HCT116 (cell line): ENCODE results near the gene PMEPA1. TPM values are rescaled to one million over a fixed set of nuclear protein-coding genes. Genes with fewer than 3 reads are reported as not detected.

Experiments used
- ATAC-seq: fragments of 200-7000 bp; cut with Tn5 transposase; 2 replicates; pipeline ENCODE4 v1.9.1; 2020; ENCODE audit warnings: mild to moderate bottlenecking, moderate library complexity
- BruUV-seq: library from RNA; stranded (reverse); fragments of 400-500 nt; replicated peaks from 2 replicates; lab custom pipeline; 2021; lab: Mats Ljungman, UMichigan
- CTCF ChIA-PET: fragments of 300-600 bp; sonication (Branson Sonifier 250); formaldehyde crosslinking; loops from one replicate; lab custom pipeline; 2021; ENCODE audit warnings: antibody characterized with exemption; lab: Charles Lee
- POLR2A ChIA-PET: fragments of 300-600, 350-600 bp; sonication (Branson Sonifier 250); formaldehyde crosslinking; loops from one replicate; lab custom pipeline; 2021; ENCODE audit warnings: antibody characterized with exemption; lab: Charles Lee
- RAD21 ChIA-PET, 2 experiments: fragments of 300-600 bp; sonication (Branson Sonifier 250); formaldehyde crosslinking; loops; one replicate each; lab custom pipeline; 2023; ENCODE audit warnings: low total read pairs in 2 of 2; ENCODE audit not compliant: uncharacterized antibody in 2 of 2, unreplicated experiment in 2 of 2, low non-redundant PET in 1 of 2; lab: Charles Lee
- DNase-seq: peaks from one replicate; pipeline ENCODE4 v3.0.0-alpha.2; 2010; ENCODE audit warnings: low read depth, low spot score
- H2AFZ ChIP-seq: fragments of 200-600 bp; shearing (Covaris generic), sonication (generic); 2 replicates; pipeline ENCODE4 v1.6.1; 2017; ENCODE audit warnings: low read depth, mixed run types, mixed read lengths, antibody characterized with exemption, low read length; ENCODE audit not compliant: poor library complexity, severe bottlenecking
- H3K27ac ChIP-seq: 2 replicates; pipeline ENCODE4 v1.5.1; 2012; ENCODE audit warnings: low read depth, low read length
- H3K27me3 ChIP-seq: fragments of 200-600 bp; sonication (generic); 2 replicates; pipeline ENCODE4 v1.6.1; 2016; ENCODE audit warnings: mixed run types, low read length, mixed read lengths; ENCODE audit not compliant: insufficient read depth
- H3K36me3 ChIP-seq, 2 experiments: fragments of 200-500 bp in 1 of 2; fragments of 200-600 bp in 1 of 2; sonication (Bioruptor generic) in 1 of 2; sonication (generic) in 1 of 2; 2 replicates each; pipeline versions ENCODE4 v1.5.1 to v1.6.1; 2014 to 2016; ENCODE audit warnings: low read length in 2 of 2, inconsistent platforms in 1 of 2, mixed read lengths in 1 of 2, mixed run types in 1 of 2; ENCODE audit not compliant: insufficient read depth in 2 of 2, control insufficient read depth in 1 of 2
- H3K4me1 ChIP-seq, 2 experiments: fragments of 200-600 bp in 1 of 2; sonication (generic) in 1 of 2; 2 replicates each; pipeline versions ENCODE4 v1.5.1 to v1.6.1; 2012 to 2017; ENCODE audit warnings: low read length in 2 of 2, inconsistent platforms in 1 of 2, mild to moderate bottlenecking in 1 of 2, mixed read lengths in 1 of 2, mixed run types in 1 of 2, moderate library complexity in 1 of 2; ENCODE audit not compliant: insufficient read depth in 2 of 2, control insufficient read depth in 1 of 2
- H3K4me2 ChIP-seq: fragments of 200-600 bp; sonication (generic); 2 replicates; pipeline ENCODE4 v1.6.1; 2017; ENCODE audit warnings: mixed run types, low read length, mixed read lengths
- H3K4me3 ChIP-seq, 2 experiments: fragments of 200-600 bp in 1 of 2; sonication (generic) in 1 of 2; replicated peaks in 1 of 2; 2 replicates each; pipeline ENCODE4 v1.5.1; 2011 to 2016; ENCODE audit warnings: low read length in 2 of 2, control low read depth in 1 of 2, low read depth in 1 of 2, mild to moderate bottlenecking in 1 of 2, mixed read lengths in 1 of 2, mixed run types in 1 of 2
- H3K79me2 ChIP-seq: fragments of 200-600 bp; sonication (generic); 2 replicates; pipeline ENCODE4 v1.6.1; 2017; ENCODE audit warnings: mild to moderate bottlenecking, mixed run types, low read length, moderate library complexity, mixed read lengths; ENCODE audit not compliant: insufficient read depth
- H3K9ac ChIP-seq: fragments of 200-600 bp; sonication (generic); 2 replicates; pipeline ENCODE4 v1.6.1; 2016; ENCODE audit warnings: low read length, mixed read lengths
- H3K9me2 ChIP-seq: fragments of 200-600 bp; sonication (generic), shearing (Covaris generic); 2 replicates; pipeline ENCODE4 v1.6.1; 2017; ENCODE audit warnings: mixed run types, mild to moderate bottlenecking, moderate library complexity; ENCODE audit not compliant: insufficient read depth
- H3K9me3 ChIP-seq, 2 experiments: fragments of 200-500 bp in 1 of 2; fragments of 200-600 bp in 1 of 2; sonication (Bioruptor generic) in 1 of 2; sonication (generic) in 1 of 2; 2 replicates each; pipeline ENCODE4 v1.6.1; 2014 to 2017; ENCODE audit warnings: low read length in 2 of 2, mixed read lengths in 2 of 2, inconsistent platforms in 1 of 2, low read depth in 1 of 2, mild to moderate bottlenecking in 1 of 2, mixed run types in 1 of 2, moderate library complexity in 1 of 2; ENCODE audit not compliant: control insufficient read depth in 1 of 2, insufficient read depth in 1 of 2
- H4K20me1 ChIP-seq: fragments of 200-600 bp; sonication (generic), shearing (Covaris generic); 2 replicates; pipeline ENCODE4 v1.6.1; 2017; ENCODE audit warnings: mixed run types, mild to moderate bottlenecking, moderate library complexity; ENCODE audit not compliant: insufficient read depth
- CBX3 ChIP-seq: IDR thresholded peaks from 2 replicates; pipeline ENCODE4 v1.6.1; 2012; ENCODE audit warnings: low read depth
- EGR1 ChIP-seq: IDR thresholded peaks from 2 replicates; pipeline ENCODE4 v1.6.1; 2012; ENCODE audit warnings: low read depth
- ELF1 ChIP-seq: IDR thresholded peaks from 2 replicates; pipeline ENCODE4 v1.6.1; 2012; ENCODE audit warnings: low read depth, borderline replicate concordance
- EZH2 ChIP-seq: fragments of 200-600 bp; sonication (generic); IDR thresholded peaks from 2 replicates; pipeline ENCODE4 v1.6.1; 2017; ENCODE audit warnings: antibody characterized with exemption, mixed run types
- JUND ChIP-seq: IDR thresholded peaks from 2 replicates; pipeline ENCODE4 v1.6.1; 2012
- POLR2A ChIP-seq: IDR thresholded peaks from 2 replicates; pipeline ENCODE4 v1.7.0; 2011; ENCODE audit warnings: borderline replicate concordance; ENCODE audit not compliant: insufficient read depth, insufficient read length; ENCODE audit errors: extremely low read depth
- POLR2AphosphoS5 ChIP-seq: IDR thresholded peaks from 2 replicates; pipeline ENCODE4 v1.6.1; 2011; ENCODE audit warnings: mild to moderate bottlenecking, low read depth, low read length, moderate library complexity
- RAD21 ChIP-seq: IDR thresholded peaks from 2 replicates; pipeline ENCODE4 v1.6.1; 2012; ENCODE audit warnings: low read depth, mild to moderate bottlenecking
- SIN3A ChIP-seq: IDR thresholded peaks from 2 replicates; pipeline ENCODE4 v1.6.1; 2012; ENCODE audit warnings: low read depth
- TCF7L2 ChIP-seq: IDR thresholded peaks from 2 replicates; pipeline ENCODE4 v1.7.0; 2011; ENCODE audit warnings: borderline replicate concordance, inconsistent platforms; ENCODE audit not compliant: insufficient read depth, insufficient read length; ENCODE audit errors: extremely low read depth
- YY1 ChIP-seq: IDR thresholded peaks from 2 replicates; pipeline ENCODE4 v1.6.1; 2011; ENCODE audit warnings: low read length, low read depth, moderate library complexity, mild to moderate bottlenecking; ENCODE audit not compliant: insufficient replicate concordance; ENCODE audit errors: extremely low read depth
- ZFX ChIP-seq: fragments of 450-650 bp; IDR thresholded peaks from 2 replicates; pipeline ENCODE4 v1.6.1; 2017
- ZNF274 ChIP-seq: fragments of 200-500 bp; sonication (Bioruptor generic); IDR thresholded peaks from 2 replicates; pipeline ENCODE4 v1.6.1; 2014; ENCODE audit warnings: mild to moderate bottlenecking, low read depth, low read length, inconsistent platforms
- intact Hi-C: fragments of 100-400 bp; cut with micrococcal nuclease; formaldehyde crosslinking; loops from 2 replicates; pipeline ENCODE4 v1.10.0; 2022
- total RNA-seq: library from RNA; stranded (reverse); gene quantifications from one replicate; pipeline ENCODE4 v1.2.1, GENCODE V29; 2021; ENCODE audit not compliant: unreplicated experiment
- TF ChIP-seq, protein P1 (sequence below), 3 experiments: fragments of 200-600 bp in 1 of 3; sonication (generic) in 1 of 3; IDR thresholded peaks in 2 of 3; conservative IDR thresholded peaks in 1 of 3; 2 replicates each; pipeline ENCODE4 v1.5.1; 2012 to 2017; ENCODE audit warnings: low read depth in 2 of 3, low read length in 2 of 3, antibody characterized with exemption in 1 of 3, borderline replicate concordance in 1 of 3, control low read depth in 1 of 3, mild to moderate bottlenecking in 1 of 3, mixed read lengths in 1 of 3, mixed run types in 1 of 3, moderate library complexity in 1 of 3; ENCODE audit not compliant: insufficient read depth in 1 of 3
- TF ChIP-seq, protein P2 (sequence below): IDR thresholded peaks from 2 replicates; pipeline ENCODE4 v1.6.1; 2012
- TF ChIP-seq, protein P3 (sequence below): IDR thresholded peaks from 2 replicates; pipeline ENCODE4 v1.6.1; 2012
- TF ChIP-seq, protein P4 (sequence below): IDR thresholded peaks from 2 replicates; pipeline ENCODE4 v1.6.1; 2011; ENCODE audit warnings: mild to moderate bottlenecking, low read length, moderate library complexity; ENCODE audit not compliant: insufficient replicate concordance; ENCODE audit errors: extremely low read depth
- TF ChIP-seq, protein P5 (sequence below): IDR thresholded peaks from 2 replicates; pipeline ENCODE4 v1.6.1; 2012; ENCODE audit warnings: low read depth

Gene PMEPA1
- total RNA-seq, 1 experiment from 2014 or later, result 0.64 TPM

DNA sequence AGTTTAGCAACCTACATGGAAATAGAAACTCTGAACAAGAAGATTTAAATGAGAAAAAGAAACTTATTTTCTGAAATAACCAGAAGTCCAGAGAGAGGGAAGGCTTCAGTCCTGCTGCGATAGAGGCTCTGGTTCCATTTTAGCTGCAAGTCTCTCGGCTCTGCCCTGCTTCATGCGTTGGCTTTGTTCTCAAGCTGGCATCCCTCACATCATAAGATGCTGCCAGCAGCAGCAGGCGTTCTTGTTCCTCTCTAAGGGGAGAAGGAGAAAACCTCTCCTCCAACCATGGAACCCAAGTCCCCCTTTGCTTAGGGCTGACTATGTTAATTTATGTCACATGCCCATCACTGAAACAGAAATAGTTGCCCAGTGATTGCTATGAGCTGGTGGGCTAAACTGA is 46.4 kb upstream of the PMEPA1 start:
- Histone ChIP-seq H3K9ac (no peak overlapping the region), H4K20me1 (no peaks in the 10 kb centered on the region), H3K36me3 (no peaks in the 10 kb centered on the region), H3K27me3 (peaks cover 30% of the 10 kb centered on the region), H2AFZ (no peak overlapping the region), H3K9me3 (no peaks in the 10 kb centered on the region; a peak in 2 of 4 replicates), H3K9me2 (no peaks in the 10 kb centered on the region), H3K4me2 (no peak overlapping the region), H3K4me1 (no peaks in the 10 kb centered on the region), H3K4me3 (no peak overlapping the region), H3K27ac (no peak overlapping the region), H3K79me2 (no peaks in the 10 kb centered on the region)
- ATAC-seq, result no peak
- TF ChIP-seq POLR2AphosphoS5, result no peak
- TF ChIP-seq, protein P1, sequence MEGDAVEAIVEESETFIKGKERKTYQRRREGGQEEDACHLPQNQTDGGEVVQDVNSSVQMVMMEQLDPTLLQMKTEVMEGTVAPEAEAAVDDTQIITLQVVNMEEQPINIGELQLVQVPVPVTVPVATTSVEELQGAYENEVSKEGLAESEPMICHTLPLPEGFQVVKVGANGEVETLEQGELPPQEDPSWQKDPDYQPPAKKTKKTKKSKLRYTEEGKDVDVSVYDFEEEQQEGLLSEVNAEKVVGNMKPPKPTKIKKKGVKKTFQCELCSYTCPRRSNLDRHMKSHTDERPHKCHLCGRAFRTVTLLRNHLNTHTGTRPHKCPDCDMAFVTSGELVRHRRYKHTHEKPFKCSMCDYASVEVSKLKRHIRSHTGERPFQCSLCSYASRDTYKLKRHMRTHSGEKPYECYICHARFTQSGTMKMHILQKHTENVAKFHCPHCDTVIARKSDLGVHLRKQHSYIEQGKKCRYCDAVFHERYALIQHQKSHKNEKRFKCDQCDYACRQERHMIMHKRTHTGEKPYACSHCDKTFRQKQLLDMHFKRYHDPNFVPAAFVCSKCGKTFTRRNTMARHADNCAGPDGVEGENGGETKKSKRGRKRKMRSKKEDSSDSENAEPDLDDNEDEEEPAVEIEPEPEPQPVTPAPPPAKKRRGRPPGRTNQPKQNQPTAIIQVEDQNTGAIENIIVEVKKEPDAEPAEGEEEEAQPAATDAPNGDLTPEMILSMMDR (IDR thresholded peaks at IDR 0.05 in 2 of 3, conservative IDR thresholded peaks at IDR 0.05 in 1 of 3; ENCODE audit: borderline replicate concordance in 1 of 3, insufficient read depth in 1 of 3, low read depth in 2 of 3, low read length in 2 of 3), result no peak
- no peak for TF ChIP-seq CBX3
- TF ChIP-seq TCF7L2, result no peak
- TF ChIP-seq SIN3A, result no peak
- TF ChIP-seq POLR2A, result no peak
- no peak for TF ChIP-seq JUND
- TF ChIP-seq RAD21, result no peak
- TF ChIP-seq EZH2, result no peak
- TF ChIP-seq, protein P2, sequence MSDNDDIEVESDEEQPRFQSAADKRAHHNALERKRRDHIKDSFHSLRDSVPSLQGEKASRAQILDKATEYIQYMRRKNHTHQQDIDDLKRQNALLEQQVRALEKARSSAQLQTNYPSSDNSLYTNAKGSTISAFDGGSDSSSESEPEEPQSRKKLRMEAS, result no peak
- no peak for TF ChIP-seq EGR1
- TF ChIP-seq, protein P3, sequence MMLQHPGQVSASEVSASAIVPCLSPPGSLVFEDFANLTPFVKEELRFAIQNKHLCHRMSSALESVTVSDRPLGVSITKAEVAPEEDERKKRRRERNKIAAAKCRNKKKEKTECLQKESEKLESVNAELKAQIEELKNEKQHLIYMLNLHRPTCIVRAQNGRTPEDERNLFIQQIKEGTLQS, result no peak
- no peak for TF ChIP-seq ZNF274
- no peak for TF ChIP-seq YY1
- TF ChIP-seq, protein P4, sequence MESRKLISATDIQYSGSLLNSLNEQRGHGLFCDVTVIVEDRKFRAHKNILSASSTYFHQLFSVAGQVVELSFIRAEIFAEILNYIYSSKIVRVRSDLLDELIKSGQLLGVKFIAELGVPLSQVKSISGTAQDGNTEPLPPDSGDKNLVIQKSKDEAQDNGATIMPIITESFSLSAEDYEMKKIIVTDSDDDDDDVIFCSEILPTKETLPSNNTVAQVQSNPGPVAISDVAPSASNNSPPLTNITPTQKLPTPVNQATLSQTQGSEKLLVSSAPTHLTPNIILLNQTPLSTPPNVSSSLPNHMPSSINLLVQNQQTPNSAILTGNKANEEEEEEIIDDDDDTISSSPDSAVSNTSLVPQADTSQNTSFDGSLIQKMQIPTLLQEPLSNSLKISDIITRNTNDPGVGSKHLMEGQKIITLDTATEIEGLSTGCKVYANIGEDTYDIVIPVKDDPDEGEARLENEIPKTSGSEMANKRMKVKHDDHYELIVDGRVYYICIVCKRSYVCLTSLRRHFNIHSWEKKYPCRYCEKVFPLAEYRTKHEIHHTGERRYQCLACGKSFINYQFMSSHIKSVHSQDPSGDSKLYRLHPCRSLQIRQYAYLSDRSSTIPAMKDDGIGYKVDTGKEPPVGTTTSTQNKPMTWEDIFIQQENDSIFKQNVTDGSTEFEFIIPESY, result no peak
- no peak for TF ChIP-seq ELF1
- TF ChIP-seq, protein P5, sequence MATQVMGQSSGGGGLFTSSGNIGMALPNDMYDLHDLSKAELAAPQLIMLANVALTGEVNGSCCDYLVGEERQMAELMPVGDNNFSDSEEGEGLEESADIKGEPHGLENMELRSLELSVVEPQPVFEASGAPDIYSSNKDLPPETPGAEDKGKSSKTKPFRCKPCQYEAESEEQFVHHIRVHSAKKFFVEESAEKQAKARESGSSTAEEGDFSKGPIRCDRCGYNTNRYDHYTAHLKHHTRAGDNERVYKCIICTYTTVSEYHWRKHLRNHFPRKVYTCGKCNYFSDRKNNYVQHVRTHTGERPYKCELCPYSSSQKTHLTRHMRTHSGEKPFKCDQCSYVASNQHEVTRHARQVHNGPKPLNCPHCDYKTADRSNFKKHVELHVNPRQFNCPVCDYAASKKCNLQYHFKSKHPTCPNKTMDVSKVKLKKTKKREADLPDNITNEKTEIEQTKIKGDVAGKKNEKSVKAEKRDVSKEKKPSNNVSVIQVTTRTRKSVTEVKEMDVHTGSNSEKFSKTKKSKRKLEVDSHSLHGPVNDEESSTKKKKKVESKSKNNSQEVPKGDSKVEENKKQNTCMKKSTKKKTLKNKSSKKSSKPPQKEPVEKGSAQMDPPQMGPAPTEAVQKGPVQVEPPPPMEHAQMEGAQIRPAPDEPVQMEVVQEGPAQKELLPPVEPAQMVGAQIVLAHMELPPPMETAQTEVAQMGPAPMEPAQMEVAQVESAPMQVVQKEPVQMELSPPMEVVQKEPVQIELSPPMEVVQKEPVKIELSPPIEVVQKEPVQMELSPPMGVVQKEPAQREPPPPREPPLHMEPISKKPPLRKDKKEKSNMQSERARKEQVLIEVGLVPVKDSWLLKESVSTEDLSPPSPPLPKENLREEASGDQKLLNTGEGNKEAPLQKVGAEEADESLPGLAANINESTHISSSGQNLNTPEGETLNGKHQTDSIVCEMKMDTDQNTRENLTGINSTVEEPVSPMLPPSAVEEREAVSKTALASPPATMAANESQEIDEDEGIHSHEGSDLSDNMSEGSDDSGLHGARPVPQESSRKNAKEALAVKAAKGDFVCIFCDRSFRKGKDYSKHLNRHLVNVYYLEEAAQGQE, result no peak
- TF ChIP-seq ZFX, result no peak
- intact Hi-C loops, result no loop called here
- ChIA-PET CTCF (no interaction called here), RAD21 (no interaction called here), POLR2A (no interaction called here)
- DNase-seq, result no peak
- BruUV-seq, result no TSS peak
